GM12864 (cell line): ENCODE results near the gene RNF223.

ENCODE experiments used
- DNase-seq: peaks from one replicate; pipeline ENCODE4 v3.0.0-alpha.2; 2011; ENCODE audit warnings: low read depth
- H3K4me3 ChIP-seq: 2 replicates; pipeline ENCODE4 v1.5.1; 2011; ENCODE audit warnings: mild to moderate bottlenecking, low read depth, low read length, control low read depth
- TF ChIP-seq, protein P1 (sequence below): IDR thresholded peaks from 2 replicates; pipeline ENCODE4 v1.5.1; 2011; ENCODE audit warnings: low read depth, mild to moderate bottlenecking, moderate library complexity, low read length, control low read depth, inconsistent platforms; ENCODE audit errors: missing control alignments

The RNF223 gene

DNA sequence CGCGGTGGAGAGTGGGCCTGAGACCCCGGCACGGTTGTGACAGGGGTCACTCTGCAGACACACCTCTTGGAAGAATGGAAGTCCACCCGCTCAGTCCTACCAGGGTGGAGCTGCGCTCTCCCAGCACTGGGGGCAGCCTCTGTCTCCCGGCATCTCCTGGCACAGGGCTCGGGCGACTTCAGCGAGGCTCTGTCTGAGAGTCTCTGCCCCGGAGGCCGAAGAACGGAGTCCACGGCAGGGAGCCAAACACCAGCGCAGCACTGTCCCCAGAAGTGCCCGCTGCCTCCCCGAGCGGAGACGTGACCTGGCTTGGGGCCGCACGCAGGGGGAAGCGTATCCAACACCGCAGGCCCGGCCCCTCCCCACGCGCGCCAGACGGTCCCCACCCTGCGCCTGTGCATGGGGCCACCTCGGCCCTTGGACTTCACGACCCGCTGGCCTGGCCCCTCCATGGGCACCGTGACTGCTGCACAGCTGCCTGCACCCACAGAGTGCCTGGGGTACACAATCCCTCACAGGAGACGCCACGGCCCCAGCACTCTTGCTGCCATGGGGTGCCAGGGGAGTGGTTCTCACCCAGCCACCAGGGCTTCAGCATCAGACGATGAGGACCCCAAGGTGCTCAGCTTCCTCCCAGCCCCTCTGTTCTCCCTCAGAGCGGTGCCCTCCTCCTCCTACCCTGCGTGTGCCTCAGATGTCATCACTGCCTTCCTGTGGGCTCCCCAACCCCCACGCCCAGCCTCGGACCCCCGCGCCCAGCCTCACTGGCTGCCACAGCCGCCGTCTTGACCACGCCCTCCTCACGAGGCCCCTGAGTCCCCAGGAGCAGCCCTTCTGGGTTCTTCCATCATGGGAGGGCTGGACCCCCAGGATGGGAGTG lies 14.9 kb upstream of the RNF223 start:
- TF ChIP-seq, protein P1, sequence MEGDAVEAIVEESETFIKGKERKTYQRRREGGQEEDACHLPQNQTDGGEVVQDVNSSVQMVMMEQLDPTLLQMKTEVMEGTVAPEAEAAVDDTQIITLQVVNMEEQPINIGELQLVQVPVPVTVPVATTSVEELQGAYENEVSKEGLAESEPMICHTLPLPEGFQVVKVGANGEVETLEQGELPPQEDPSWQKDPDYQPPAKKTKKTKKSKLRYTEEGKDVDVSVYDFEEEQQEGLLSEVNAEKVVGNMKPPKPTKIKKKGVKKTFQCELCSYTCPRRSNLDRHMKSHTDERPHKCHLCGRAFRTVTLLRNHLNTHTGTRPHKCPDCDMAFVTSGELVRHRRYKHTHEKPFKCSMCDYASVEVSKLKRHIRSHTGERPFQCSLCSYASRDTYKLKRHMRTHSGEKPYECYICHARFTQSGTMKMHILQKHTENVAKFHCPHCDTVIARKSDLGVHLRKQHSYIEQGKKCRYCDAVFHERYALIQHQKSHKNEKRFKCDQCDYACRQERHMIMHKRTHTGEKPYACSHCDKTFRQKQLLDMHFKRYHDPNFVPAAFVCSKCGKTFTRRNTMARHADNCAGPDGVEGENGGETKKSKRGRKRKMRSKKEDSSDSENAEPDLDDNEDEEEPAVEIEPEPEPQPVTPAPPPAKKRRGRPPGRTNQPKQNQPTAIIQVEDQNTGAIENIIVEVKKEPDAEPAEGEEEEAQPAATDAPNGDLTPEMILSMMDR = no peak
- no peak for DNase-seq
- no peak overlapping the region for H3K4me3 ChIP-seq

DNA sequence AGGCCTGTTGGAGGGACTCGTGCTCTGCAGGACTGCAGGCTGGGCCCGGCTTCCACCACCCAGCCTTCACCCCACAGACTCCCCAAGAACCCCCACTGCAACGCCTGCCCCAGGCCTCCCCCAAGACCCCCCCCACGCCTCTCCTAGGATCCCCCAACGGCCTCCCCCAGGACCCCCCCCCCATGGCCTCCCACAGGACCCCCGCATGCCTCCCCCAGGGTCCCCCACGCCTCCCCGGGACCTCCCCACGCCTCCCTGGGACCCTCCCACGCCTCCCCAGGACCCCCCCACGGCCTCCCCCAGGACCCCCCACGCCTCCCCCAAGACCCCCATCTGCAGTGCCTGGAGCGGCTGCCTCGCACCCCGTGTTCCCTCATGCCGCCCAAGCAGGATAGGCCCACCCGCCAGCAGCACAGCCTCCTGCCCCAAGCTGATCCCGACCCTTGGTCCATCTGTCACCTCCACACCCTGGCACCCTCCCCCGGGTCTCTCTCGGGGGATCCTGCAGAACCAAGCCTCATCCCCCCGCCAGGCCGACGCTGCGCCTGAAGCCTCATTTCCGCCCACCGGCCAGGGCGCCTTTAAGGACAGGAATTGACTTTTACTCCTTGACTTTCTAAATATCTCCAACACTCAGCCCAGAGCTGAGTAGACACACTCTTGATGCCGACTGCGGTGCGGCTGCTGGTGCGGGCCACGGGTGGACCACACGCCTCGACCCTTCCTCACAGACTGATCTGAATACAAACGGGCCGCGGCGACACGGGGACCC lies 14.1 kb upstream of the RNF223 start:
- H3K4me3 ChIP-seq = no peak overlapping the region
- TF ChIP-seq, protein P1 = no peak
- no peak for DNase-seq

DNA sequence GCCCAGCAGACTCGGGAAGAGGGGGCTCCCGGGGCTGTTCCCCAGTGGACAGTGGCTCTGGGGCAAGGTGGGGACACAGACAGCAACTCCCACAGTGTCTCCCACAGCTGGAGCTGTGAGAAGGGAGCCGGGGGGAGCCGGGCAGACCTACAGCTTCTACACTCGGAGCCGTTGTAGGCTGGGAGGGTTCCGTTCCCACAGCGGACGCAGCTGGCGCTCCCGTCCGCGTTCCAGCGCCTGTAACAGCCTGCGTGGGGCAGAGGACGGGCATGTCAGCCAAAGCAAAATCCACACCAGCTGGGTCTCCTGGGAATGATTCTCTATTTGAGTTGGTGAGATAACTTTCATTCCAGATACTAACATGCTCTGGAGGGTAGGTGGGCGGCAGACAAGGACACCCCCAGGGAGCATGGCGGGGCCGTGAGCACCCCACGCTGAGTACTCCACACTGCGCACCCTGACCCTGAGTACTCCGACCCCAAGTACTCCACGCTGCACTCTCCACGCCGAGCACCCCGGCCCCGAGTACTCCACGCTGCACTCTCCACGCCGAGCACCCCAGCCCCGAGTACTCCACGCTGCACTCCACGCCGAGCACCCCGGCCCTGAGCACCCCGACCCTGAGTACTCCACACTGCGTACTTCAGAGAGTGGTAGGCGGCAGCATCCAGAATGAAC lies 13.4 kb upstream of the RNF223 start:
- TF ChIP-seq, protein P1 = no peak
- DNase-seq = no peak
- no peak overlapping the region for H3K4me3 ChIP-seq

DNA sequence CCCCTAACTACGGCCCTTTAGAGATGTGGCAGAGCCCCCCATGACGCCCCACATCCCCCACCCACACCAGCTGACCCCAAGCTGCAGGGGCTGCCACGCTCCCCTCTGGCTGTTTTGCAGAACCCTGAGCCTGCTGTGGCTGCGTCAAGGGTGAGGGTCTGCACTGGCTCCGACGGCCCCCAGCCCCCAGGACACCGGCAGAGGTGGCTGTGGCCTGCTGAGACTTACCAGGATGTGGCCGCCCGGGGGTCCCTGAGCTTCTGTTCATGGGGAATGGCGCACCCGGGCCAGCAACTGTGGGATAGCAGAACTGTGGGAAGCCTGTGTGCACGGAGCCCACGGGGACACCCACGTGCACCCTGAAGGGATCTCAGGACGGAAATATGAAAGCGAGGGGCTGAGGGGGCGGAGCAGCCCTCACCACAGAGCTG lies 12.8 kb upstream of the RNF223 start:
- no peak overlapping the region for H3K4me3 ChIP-seq
- DNase-seq = no peak
- TF ChIP-seq, protein P1 = no peak

DNA sequence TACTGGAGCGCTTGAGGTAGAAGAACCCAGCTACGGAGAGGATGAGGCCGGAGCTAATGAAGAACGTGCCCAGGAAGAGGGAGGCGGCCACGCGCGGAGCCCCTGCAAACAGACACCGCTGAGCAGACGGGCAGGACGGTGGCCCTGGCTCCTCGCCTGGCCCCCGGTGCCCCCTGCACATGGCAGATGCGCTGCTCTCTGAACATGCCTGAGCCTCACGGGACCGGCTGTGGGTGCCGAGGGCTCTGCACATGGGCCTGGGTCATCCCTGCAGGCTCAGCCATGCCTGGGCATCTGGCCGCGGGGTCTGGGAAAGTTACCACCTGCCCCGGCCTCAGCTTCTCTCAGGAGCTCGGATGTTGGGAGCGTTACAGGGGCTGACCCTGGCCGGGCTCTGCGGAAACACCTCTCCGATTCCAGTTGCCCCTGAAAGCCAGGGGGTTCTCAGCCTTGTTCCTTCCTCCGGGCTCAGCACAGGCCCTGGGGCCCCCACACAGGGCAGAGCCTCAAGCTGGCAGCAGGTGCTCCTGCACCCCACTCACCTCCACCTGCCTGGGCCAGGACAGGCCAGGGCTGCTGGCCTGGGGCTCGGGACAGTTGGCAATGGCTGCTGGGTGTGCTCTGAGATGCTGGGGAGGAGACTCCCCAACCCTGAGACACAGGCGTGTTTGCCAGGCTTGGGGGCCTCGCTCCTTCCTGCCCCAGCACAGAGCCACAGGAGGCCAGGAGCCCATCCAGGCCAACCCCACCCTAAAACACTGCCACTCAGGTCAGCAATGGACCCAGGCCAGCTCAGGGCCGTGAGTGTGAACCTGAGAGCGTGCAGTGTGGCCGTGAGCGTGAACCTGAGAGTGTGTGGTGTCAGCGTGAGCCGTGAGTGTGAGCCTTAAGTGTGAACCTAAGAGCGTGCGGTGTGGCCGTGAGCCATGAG lies 12.1 kb upstream of the RNF223 start:
- no peak for DNase-seq
- TF ChIP-seq, protein P1 = no peak
- no peak overlapping the region for H3K4me3 ChIP-seq
